Measurements from ENCODE around the gene COA3. TPM values are rescaled to one million over a fixed set of nuclear protein-coding genes. Genes with fewer than 3 reads are reported as not detected.

Gene COA3
- total RNA-seq, 1 donor from 2014 or later, result 93.9 TPM

DNA sequence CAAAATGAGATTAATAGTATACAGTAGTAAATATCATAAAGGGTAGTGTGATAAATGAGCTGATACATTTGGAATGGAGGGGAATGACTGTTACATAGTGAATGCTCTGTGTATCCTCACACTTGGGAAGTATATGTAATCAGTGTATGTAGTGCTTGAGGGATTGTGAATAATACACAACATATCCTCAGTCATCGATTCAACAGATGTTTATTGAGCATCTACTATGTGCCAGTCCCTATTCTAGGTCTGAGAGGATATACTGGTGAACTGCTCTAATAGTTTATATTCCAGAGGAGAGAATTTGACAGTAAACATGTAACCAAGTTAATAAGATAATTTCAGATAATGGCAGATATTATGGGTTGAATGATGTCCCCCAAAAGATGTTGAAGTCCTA is 29.0 kb upstream of the COA3 start:
- Mint-ChIP-seq H3K4me3 (no peak overlapping the region), H3K27ac (no peak overlapping the region), H3K27me3 (peaks cover 24% of the 10 kb centered on the region), H3K36me3 (no peaks in the 10 kb centered on the region), H3K4me1 (ENCODE audit: unreplicated experiment) (peaks cover 17% of the 10 kb centered on the region), H3K9me3 (no peaks in the 10 kb centered on the region)
- DNase-seq (ENCODE audit: extremely low spot score, unreplicated experiment), result no peak
- TF ChIP-seq, protein P1, sequence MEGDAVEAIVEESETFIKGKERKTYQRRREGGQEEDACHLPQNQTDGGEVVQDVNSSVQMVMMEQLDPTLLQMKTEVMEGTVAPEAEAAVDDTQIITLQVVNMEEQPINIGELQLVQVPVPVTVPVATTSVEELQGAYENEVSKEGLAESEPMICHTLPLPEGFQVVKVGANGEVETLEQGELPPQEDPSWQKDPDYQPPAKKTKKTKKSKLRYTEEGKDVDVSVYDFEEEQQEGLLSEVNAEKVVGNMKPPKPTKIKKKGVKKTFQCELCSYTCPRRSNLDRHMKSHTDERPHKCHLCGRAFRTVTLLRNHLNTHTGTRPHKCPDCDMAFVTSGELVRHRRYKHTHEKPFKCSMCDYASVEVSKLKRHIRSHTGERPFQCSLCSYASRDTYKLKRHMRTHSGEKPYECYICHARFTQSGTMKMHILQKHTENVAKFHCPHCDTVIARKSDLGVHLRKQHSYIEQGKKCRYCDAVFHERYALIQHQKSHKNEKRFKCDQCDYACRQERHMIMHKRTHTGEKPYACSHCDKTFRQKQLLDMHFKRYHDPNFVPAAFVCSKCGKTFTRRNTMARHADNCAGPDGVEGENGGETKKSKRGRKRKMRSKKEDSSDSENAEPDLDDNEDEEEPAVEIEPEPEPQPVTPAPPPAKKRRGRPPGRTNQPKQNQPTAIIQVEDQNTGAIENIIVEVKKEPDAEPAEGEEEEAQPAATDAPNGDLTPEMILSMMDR (conservative IDR thresholded peaks at IDR 0.05), result no peak

DNA sequence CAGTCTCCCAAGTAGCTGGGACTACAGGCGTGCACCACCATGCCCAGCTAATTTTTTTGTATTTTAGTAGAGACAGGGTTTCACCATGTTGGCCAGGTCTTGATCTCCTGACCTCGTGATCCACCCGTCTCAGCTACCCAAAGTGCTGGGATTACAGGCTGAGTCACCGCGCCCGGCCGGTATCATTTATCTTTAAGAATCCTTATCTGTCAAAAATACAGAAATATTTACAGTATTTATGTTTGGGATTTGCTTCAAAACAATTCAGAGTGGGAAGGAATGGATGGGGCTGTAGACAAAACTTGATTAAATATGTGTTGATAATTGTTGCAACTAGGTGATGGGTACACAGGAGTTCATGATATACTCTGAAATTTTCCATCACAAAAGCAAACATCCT is 22.7 kb upstream of the COA3 start:
- H3K27me3 Mint-ChIP-seq, result no peaks in the 10 kb centered on the region
- H3K9me3 Mint-ChIP-seq, result no peaks in the 10 kb centered on the region
- TF ChIP-seq, protein P1 (conservative IDR thresholded peaks at IDR 0.05), result no peak
- H3K36me3 Mint-ChIP-seq, result peaks cover 8% of the 10 kb centered on the region
- no peak overlapping the region for H3K27ac Mint-ChIP-seq
- peaks cover 12% of the 10 kb centered on the region for H3K4me1 Mint-ChIP-seq (ENCODE audit: unreplicated experiment)
- H3K4me3 Mint-ChIP-seq, result peak overlapping the region; percentile 55
- no peak for DNase-seq (ENCODE audit: extremely low spot score, unreplicated experiment)

DNA sequence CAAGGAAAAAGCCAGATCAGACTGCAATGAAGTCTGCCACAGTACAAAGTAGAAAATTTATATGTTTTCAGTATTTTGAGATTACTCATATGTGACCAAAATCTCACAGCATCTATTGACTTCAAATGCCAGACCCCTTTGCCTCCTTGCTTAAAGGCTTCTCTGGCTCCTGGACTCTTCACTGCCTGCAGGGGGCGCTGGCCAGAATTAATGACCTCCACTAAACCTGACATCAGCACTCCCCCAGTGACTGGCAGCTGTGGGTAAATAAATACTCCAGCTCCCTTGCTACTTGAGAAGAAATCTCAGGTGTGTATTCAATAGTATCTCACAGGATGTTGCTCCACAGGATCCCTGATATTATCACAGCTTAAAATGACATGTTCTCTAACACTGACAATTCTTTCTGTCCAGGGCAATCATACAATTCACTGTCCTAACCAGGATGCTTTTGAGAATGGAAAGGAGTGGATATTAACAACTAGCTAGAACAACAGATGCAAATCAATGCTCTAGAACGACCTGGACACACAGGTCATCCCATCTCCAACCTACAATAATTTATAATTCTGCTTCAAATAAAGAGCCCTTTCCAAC is 21.5 kb upstream of the COA3 start:
- Mint-ChIP-seq H3K27ac (peak overlapping the region; percentile 72), H3K4me3 (peak overlapping the region; percentile 36), H3K4me1 (ENCODE audit: unreplicated experiment) (peaks cover 12% of the 10 kb centered on the region), H3K36me3 (peaks cover 11% of the 10 kb centered on the region), H3K9me3 (no peaks in the 10 kb centered on the region), H3K27me3 (no peaks in the 10 kb centered on the region)
- TF ChIP-seq, protein P1 (conservative IDR thresholded peaks at IDR 0.05), result peak; percentile 86
- DNase-seq (ENCODE audit: extremely low spot score, unreplicated experiment), result no peak

DNA sequence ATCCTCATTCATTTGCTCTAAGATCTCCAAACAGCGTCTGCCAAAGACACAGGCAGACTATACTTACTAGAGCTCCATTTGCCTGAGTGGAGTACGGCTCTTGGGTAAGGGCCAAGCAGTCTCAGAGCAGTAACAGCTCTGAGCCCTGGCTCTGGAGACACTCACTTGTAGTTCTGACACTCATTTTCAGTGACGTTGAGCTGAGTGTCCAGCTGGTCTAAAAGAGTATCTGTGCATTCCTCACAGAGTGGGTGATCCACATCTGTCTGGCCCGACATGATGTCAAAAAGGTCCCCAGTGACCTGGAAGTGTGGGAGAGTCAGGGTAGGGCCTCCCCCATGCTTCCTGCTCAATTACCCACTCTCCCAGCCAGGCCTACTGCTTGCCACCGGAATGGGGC is 19.9 kb upstream of the COA3 start:
- H3K27ac Mint-ChIP-seq, result no peak overlapping the region
- H3K4me1 Mint-ChIP-seq (ENCODE audit: unreplicated experiment), result peaks cover 1% of the 10 kb centered on the region
- TF ChIP-seq, protein P1 (conservative IDR thresholded peaks at IDR 0.05), result no peak
- no peaks in the 10 kb centered on the region for H3K27me3 Mint-ChIP-seq
- DNase-seq (ENCODE audit: extremely low spot score, unreplicated experiment), result no peak
- no peaks in the 10 kb centered on the region for H3K9me3 Mint-ChIP-seq
- no peak overlapping the region for H3K4me3 Mint-ChIP-seq
- peaks cover 22% of the 10 kb centered on the region for H3K36me3 Mint-ChIP-seq

DNA sequence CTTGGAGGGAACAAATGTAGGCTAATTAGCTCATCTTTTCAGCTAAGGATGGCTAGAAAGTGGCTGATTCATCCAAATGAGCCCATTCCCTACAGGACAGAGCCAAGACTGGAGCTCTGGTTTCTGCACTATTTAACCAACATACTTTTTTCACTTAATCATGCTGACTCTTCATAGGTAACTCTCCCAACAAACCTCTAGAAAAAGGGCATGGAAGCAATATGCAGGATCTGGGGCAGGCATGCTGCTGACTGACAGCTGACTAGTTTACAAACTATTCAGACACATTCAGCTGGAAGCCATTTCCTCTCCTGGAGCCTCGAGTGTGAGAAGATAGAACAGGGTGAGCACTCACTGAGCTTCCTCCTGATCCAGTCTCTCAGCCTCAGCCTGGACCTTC is 19.4 kb upstream of the COA3 start:
- no peak overlapping the region for H3K4me3 Mint-ChIP-seq
- TF ChIP-seq, protein P1 (conservative IDR thresholded peaks at IDR 0.05), result no peak
- H3K4me1 Mint-ChIP-seq (ENCODE audit: unreplicated experiment), result no peaks in the 10 kb centered on the region
- no peaks in the 10 kb centered on the region for H3K9me3 Mint-ChIP-seq
- peaks cover 22% of the 10 kb centered on the region for H3K36me3 Mint-ChIP-seq
- no peak for DNase-seq (ENCODE audit: extremely low spot score, unreplicated experiment)
- H3K27ac Mint-ChIP-seq, result no peak overlapping the region
- no peaks in the 10 kb centered on the region for H3K27me3 Mint-ChIP-seq
